DOHH2 (cell line): ENCODE measurements around the gene SLC37A1.

Experiments
- H3F3A ChIP-seq: fragments of 200-600 bp; sonication (generic), shearing (Covaris generic); 2 replicates; pipeline ENCODE4 v1.6.0; 2016; ENCODE audit warnings: antibody characterized with exemption, mild to moderate bottlenecking; ENCODE audit not compliant: control insufficient read depth, insufficient read depth
- H3K27ac ChIP-seq: fragments of 200-600 bp; sonication (generic); 2 replicates; pipeline ENCODE4 v1.5.1; 2014; ENCODE audit warnings: low read depth, mild to moderate bottlenecking, low read length, moderate library complexity
- H3K27me3 ChIP-seq: fragments of 200-600 bp; sonication (generic); 2 replicates; pipeline ENCODE4 v1.6.1; 2014; ENCODE audit warnings: mild to moderate bottlenecking, low read length, mixed read lengths; ENCODE audit not compliant: control insufficient read depth
- H3K36me3 ChIP-seq: fragments of 200-600 bp; sonication (generic); 2 replicates; pipeline ENCODE4 v1.6.1; 2014; ENCODE audit warnings: mild to moderate bottlenecking, low read length, moderate library complexity, mixed read lengths; ENCODE audit not compliant: control insufficient read depth
- H3K4me1 ChIP-seq: fragments of 200-600 bp; sonication (generic); 2 replicates; pipeline ENCODE4 v1.6.1; 2014; ENCODE audit warnings: mild to moderate bottlenecking, low read length, mixed read lengths; ENCODE audit not compliant: control insufficient read depth
- H3K4me2 ChIP-seq: fragments of 200-600 bp; sonication (generic); 2 replicates; pipeline ENCODE4 v1.6.0; 2014; ENCODE audit warnings: mild to moderate bottlenecking, low read length, moderate library complexity
- H3K4me3 ChIP-seq: fragments of 200-600 bp; sonication (generic); 2 replicates; pipeline ENCODE4 v1.5.1; 2014; ENCODE audit warnings: mild to moderate bottlenecking, low read length, mixed read lengths
- H3K79me2 ChIP-seq: fragments of 200-600 bp; sonication (generic); 2 replicates; pipeline ENCODE4 v1.6.1; 2014; ENCODE audit warnings: mild to moderate bottlenecking, low read length, mixed read lengths; ENCODE audit not compliant: control insufficient read depth
- H3K9me2 ChIP-seq: fragments of 200-600 bp; sonication (generic); replicated peaks from 2 replicates; pipeline ENCODE4 v1.6.1; 2014; ENCODE audit warnings: mild to moderate bottlenecking, low read length, mixed read lengths; ENCODE audit not compliant: control insufficient read depth
- H3K9me3 ChIP-seq: fragments of 200-600 bp; sonication (generic); 2 replicates; pipeline ENCODE4 v1.6.1; 2014; ENCODE audit warnings: antibody characterized with exemption, low read length, mixed read lengths; ENCODE audit not compliant: control insufficient read depth, insufficient read depth
- H4K20me1 ChIP-seq: fragments of 200-600 bp; sonication (generic); 2 replicates; pipeline ENCODE4 v1.6.0; 2014; ENCODE audit warnings: low read depth, mild to moderate bottlenecking, antibody characterized with exemption, low read length, moderate library complexity; ENCODE audit not compliant: control insufficient read depth, insufficient read depth
- EZH2phosphoT487 ChIP-seq: fragments of 200-600 bp; sonication (generic); IDR thresholded peaks from 2 replicates; pipeline ENCODE4 v1.6.1; 2017; ENCODE audit warnings: borderline replicate concordance, mild to moderate bottlenecking, antibody characterized with exemption, low read length, moderate library complexity, mixed read lengths
- TF ChIP-seq, protein P1 (sequence below): fragments of 200-600 bp; sonication (generic); IDR thresholded peaks from one replicate; pipeline ENCODE4 v1.5.1; 2014; ENCODE audit warnings: antibody characterized with exemption, mild to moderate bottlenecking, low read depth, low read length; ENCODE audit not compliant: poor library complexity, severe bottlenecking

SLC37A1 gene

GRCh38 chr21:42476388-42477331 lies 37.0 kb upstream of the SLC37A1 start:
- Histone ChIP-seq H3K9me2 (no peaks in the 10 kb centered on the region), H3K4me1 (peaks cover 13% of the 10 kb centered on the region)

DNA sequence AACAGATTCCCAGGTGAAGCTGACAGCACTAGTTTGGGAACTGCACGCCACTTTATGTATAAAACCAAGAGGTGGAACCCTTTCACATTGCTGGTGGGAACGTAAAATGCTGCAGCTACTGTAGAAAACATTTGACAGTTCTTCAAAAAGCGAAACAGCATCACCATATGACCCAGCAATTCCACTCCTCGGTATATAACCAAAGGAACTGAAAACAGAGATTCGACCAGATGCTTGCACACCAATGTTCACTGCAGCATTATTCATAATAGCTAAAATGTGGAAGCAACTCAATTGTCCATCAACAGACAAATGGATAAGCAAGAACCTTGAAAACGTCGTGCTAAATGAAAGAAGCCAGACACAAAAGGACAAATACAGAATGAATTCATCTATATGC lies 35.1 kb upstream of the SLC37A1 start:
- Histone ChIP-seq H3K79me2 (no peaks in the 10 kb centered on the region), H3K27me3 (peaks cover 9% of the 10 kb centered on the region), H3K9me3 (no peaks in the 10 kb centered on the region), H4K20me1 (no peaks in the 10 kb centered on the region), H3F3A (no peaks in the 10 kb centered on the region), H3K4me3 (no peak overlapping the region), H3K36me3 (no peaks in the 10 kb centered on the region), H3K4me1 (no peaks in the 10 kb centered on the region), H3K27ac (no peak overlapping the region), H3K4me2 (no peak overlapping the region), H3K9me2 (no peaks in the 10 kb centered on the region)
- TF ChIP-seq EZH2phosphoT487, result no peak
- TF ChIP-seq, protein P1, sequence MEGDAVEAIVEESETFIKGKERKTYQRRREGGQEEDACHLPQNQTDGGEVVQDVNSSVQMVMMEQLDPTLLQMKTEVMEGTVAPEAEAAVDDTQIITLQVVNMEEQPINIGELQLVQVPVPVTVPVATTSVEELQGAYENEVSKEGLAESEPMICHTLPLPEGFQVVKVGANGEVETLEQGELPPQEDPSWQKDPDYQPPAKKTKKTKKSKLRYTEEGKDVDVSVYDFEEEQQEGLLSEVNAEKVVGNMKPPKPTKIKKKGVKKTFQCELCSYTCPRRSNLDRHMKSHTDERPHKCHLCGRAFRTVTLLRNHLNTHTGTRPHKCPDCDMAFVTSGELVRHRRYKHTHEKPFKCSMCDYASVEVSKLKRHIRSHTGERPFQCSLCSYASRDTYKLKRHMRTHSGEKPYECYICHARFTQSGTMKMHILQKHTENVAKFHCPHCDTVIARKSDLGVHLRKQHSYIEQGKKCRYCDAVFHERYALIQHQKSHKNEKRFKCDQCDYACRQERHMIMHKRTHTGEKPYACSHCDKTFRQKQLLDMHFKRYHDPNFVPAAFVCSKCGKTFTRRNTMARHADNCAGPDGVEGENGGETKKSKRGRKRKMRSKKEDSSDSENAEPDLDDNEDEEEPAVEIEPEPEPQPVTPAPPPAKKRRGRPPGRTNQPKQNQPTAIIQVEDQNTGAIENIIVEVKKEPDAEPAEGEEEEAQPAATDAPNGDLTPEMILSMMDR, result no peak

More at GRCh38 chr21:42476388-42477331, 37.0 kb upstream of the SLC37A1 start:
- Histone ChIP-seq H3K79me2 (no peaks in the 10 kb centered on the region), H3K36me3 (no peaks in the 10 kb centered on the region), H3K9me3 (no peaks in the 10 kb centered on the region), H4K20me1 (no peaks in the 10 kb centered on the region), H3K27ac (no peak overlapping the region), H3K27me3 (peaks cover 9% of the 10 kb centered on the region), H3F3A (no peaks in the 10 kb centered on the region), H3K4me2 (no peak overlapping the region), H3K4me3 (no peak overlapping the region)
- no peak for TF ChIP-seq EZH2phosphoT487
- TF ChIP-seq, protein P1, result no peak

GRCh38 chr21:42479582-42479981 lies 34.1 kb upstream of the SLC37A1 start:
- Histone ChIP-seq H3K27ac (no peak overlapping the region), H3K79me2 (no peaks in the 10 kb centered on the region), H4K20me1 (no peaks in the 10 kb centered on the region), H3K4me1 (no peaks in the 10 kb centered on the region), H3K4me2 (no peak overlapping the region), H3K36me3 (no peaks in the 10 kb centered on the region), H3K27me3 (peaks cover 9% of the 10 kb centered on the region), H3F3A (no peaks in the 10 kb centered on the region), H3K4me3 (no peak overlapping the region), H3K9me2 (no peaks in the 10 kb centered on the region), H3K9me3 (no peaks in the 10 kb centered on the region)
- TF ChIP-seq, protein P1, result no peak
- TF ChIP-seq EZH2phosphoT487, result no peak
